ENCODE measurements around the gene NFATC1.
A peak's percentile ranks its signal among the peaks of the same experiment; 100 is the strongest.

NFATC1 gene

DNA sequence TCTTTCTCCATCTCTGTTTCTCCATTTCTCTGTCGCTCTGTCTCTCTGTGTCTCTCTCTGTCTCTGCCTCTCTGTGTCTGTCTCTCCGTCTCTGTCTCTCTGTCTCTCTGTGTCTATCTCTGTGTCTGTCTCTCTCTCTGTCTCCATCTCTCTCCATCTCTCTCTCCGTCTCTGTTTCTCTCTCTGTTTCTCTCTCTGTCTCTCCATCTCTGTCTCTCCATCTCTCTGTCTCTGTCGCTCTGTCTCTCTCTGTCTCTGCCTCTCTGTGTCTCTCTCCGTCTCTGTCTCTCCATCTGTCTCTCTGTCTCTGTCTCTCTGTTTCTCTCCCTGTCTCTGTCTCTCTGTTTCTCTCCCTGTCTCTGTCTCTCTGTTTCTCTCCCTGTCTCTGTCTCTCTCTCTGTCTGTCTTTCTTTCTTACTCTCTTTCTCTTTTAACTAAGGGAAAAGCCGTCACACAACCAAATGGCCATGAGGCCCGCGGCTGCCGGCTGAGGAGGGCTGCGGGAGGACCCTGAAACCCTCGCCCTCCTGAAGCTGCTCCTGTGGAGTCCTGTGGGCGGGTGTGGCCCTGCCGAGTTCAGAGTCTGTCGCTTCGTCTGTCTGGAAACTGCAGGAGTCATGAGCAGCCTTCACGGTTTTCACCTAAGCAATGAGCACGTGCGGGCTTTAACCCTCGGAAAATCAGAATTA lies 29.3 kb downstream of the NFATC1 start:
- no peak for DNase-seq

DNA sequence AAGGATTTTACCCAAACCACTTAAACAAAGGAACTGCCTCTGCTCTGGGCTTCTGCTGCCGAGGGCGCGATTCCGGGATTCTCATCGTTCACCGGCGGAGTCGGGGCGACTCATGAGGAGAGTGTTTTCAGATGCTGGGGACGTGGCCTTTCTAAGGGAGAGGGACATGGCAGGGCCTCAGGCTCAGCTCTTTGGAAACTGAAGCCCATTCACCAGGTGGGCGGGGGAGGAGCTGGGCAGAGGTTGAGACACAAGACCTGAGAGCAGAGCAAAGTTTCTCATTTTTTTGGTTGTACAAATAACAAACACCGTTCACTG lies 29.8 kb downstream of the NFATC1 start:
- DNase-seq, result no peak

DNA sequence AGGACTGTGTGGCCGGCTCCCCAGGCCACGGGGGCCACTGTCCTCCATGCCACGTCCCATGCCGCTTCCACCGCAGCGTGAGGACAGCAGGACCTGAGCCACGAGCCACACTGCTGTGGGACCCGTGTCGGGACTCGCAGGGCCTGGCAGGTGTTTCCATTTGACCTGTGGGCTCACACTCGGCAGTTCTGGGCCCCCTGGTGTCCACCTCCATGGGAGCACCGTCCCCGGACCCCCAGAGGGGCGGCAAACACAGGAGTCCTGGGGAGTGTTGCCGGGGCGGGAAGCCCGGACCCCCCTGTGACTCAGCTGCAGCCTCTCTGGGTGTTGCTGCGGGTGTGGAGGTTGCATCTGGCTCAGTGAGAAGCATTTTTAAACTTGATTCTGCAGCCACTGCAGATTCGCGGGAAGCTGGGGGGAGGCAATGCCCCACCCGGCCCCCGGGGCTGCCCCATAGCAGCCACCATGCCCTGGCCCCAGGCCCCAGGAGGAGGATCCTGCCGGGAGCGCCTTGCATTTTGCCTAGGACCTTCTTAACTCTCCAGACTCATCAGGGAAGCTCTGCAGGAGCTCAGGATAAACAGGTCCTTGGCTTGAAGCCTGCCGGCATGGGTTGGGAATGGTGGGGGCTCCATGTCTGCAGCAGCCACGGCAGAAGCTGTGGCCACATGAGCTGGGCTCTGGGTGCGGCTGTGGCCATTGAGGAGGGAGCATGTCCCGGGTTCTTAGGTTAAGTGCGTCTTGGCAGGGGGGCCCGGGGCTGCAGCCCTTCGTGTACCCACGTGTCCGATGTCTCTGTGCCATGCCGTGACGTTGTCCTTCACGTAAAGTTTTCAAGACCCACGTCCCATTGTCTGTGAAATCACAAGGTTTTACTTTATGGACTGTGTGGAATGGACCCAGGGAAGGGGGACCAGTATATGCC lies 30.9 kb downstream of the NFATC1 start:
- DNase-seq, result no peak

DNA sequence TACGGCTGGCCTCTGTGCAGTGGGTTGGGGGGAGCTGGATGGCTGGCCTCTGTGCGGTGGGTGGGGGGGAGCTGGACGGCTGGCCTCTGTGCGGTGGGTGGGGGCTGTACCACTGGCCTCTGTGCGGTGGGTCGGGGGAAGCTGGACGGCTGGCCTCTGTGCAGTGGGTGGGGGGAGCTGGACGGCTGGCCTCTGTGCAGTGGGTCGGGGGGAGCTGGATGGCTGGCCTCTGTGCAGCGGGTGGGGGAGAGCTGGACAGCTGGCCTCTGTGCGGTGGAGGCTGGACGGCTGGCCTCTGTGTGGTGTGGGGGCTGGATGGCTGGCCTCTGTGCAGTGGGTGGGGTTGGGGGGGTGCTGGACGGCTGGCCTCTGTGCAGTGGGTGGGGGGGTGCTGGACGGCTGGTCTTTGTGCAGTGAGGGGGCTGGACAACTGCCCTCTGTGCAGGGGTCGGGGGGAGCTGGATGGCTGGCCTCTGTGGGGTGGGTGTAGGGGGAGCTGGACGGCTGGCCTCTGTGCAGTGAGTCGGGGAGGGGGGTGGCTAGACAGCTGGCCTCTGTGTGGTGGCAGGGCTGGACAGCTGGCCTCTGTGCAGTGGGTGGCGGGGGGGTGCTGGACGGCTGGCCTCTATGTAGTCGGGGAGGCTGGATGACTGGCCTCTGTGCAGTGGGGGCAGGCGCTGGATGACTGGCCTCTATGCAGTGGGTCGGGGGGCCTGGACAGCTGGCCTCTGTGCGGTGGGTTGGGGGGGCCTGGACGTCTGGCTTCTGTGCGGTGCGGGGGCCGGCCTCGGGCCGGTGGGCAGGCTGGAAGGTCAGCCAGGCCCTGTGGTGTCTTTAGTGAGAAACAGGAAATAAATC lies 31.9 kb downstream of the NFATC1 start:
- DNase-seq, result no peak

GRCh38 chr18:79428287-79428686 lies 32.6 kb downstream of the NFATC1 start:
- DNase-seq, result no peak

- no peak for DNase-seq
Observed at GRCh38 chr18:79429381-79429780, 33.7 kb downstream of the NFATC1 start.

DNA sequence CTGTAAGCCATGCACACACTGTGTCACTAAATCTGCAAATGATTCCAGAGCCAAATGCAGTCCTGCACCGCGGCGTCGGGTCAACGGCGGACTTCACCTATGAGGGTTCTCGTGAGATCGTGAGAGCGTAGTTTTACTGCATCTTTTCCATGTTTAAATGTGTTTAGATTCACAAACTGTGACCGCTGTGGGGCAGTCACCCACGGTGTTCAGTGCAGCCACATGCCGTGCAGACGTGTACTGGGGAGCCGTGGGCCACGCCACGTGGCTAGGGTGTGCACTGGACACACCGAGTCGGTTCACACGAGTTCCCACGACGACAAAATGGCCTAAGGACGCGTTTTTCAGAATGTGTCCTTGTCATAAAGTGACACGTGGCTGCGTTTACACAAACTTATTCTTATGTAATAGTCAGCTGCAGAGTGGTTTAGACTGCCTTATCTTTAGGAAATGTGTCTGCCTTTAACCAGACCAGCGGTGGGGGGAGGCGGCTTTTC lies 34.1 kb downstream of the NFATC1 start:
- DNase-seq, result no peak

DNA sequence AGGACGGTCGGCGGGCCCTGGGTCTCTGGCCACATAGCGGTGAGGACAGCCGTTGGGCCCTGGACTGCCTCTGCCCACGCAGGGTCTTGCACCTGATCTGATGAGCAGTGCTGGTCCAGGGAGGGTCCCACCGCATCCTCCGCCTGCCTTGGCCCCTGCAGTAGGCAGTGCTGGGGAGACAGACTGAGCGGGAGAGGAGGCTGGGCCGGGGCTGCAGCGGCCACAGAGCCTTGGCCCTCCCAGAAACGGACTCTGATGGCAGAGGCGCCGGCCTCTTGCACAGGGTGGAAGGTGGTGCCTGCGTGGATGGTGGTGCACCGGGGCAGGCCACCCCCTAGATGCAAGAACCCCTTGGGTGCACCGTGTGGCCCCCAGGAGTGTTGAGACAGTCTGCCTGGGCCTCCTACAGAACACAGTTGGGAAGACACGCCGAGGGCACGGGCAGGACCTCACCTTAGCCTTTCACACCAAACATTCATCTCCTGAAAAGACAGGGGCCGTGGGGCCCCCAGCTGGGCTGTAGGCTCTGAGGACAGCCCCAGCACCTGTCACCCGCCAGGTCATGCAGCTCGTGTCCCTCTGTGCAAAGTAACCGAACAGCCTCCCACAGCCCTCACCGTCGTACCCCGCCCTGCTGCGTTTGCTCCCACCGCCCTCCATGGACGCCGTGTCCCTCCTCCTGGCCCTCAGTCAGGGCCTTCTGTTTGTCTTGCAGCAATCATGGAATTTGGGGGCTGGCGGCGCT lies 36.8 kb downstream of the NFATC1 start:
- DNase-seq, result no peak

DNA sequence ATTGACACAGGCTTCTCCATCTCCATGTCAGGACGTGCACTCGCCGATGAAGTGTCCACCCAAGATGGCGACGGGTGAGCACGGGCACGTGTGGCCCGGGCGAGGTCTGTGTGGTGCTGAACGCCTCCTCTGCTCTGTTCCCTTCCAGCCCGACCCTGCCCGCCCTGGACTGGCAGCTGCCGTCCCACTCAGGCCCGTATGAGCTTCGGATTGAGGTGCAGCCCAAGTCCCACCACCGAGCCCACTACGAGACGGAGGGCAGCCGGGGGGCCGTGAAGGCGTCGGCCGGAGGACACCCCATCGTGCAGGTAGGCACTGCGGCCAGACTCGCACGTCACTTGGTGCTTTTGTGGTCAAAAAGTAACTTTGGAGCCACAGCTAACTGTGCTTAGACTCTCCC lies 37.7 kb downstream of the NFATC1 start:
- DNase-seq, result no peak

DNA sequence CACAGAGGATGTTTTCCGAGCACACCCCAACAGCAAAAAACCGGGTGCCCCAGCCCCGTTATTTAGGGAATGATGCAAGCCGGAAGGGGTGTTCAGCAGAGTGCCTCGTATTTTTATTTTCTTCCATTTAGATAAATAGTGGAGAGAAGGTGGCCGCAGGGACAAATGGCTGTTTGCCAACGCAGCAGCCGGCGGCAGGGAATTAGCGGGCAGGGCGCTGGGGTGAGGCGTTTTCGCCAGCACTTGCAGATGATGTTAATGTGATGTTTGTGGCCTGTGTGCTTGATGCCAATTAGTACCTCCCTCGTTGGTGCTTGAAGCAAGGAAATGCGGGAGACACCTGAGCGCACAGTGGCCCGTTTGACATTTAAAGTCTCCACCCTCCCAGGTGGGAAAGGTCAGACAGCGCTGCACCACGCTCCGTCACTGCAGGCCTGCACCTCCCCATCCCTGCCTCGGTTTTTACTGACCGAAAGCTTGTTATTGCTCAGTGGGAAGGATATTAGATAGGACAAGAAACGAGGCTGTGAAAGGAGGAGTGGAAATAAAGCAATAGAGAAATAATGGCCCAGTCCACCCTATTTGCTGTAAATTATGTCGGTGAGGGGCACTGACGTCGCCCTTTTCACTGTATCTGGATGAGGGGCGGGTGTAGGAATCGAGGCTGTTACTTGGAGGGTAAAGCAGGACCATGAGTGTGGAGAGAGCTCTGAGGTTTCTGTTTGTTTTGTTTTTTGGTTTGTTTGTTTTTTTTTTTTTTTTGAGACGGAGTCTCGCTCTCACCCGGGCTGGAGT lies 39.1 kb downstream of the NFATC1 start:
- no peak for DNase-seq

- no peak for DNase-seq
Observed at GRCh38 chr18:79436556-79437275, 41.0 kb downstream of the NFATC1 start.

DNA sequence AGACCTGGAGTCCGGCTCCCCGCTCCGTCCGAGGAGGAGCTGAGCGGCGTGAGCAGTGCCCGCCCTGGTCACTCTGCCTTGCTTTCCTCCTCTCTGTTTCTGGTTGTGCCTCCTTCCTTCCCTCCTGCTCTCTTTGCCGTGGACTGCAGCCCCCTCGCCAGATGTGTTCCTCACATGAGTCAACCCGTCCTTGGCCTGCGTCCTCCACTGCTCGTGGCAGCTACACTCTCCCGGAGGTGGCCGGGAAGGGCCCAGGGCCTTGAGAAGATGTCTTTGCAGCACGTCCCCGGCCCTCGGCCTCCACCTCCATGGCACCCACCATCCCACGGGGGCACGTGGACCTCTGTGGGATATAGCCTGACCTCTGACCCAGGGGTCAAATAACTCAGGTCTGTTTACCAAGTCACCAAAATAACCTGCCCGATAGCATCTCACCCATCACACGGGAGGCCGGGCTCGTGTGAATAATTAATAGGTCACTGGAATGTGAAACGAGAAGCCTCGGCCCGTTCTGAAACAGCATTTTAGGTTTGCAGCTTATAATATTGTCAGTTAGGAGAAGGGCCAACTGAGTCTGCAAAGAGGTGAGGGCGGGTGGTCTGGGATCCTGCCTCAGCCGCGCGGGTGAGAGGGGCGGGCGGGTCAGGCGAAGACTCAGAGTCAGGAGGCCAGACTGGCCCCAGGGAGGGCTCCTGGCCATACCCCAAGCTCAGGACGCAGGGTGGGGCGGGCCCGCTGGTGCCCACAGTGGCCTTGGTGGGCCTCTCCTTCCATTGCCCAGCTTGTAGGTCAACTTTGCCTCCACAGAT lies 42.6 kb downstream of the NFATC1 start:
- DNase-seq, result no peak

GRCh38 chr18:79438898-79439627 lies 43.3 kb downstream of the NFATC1 start:
- DNase-seq, result peak; percentile 52

GRCh38 chr18:79439628-79440023 lies 43.9 kb downstream of the NFATC1 start:
- DNase-seq, result no peak

DNA sequence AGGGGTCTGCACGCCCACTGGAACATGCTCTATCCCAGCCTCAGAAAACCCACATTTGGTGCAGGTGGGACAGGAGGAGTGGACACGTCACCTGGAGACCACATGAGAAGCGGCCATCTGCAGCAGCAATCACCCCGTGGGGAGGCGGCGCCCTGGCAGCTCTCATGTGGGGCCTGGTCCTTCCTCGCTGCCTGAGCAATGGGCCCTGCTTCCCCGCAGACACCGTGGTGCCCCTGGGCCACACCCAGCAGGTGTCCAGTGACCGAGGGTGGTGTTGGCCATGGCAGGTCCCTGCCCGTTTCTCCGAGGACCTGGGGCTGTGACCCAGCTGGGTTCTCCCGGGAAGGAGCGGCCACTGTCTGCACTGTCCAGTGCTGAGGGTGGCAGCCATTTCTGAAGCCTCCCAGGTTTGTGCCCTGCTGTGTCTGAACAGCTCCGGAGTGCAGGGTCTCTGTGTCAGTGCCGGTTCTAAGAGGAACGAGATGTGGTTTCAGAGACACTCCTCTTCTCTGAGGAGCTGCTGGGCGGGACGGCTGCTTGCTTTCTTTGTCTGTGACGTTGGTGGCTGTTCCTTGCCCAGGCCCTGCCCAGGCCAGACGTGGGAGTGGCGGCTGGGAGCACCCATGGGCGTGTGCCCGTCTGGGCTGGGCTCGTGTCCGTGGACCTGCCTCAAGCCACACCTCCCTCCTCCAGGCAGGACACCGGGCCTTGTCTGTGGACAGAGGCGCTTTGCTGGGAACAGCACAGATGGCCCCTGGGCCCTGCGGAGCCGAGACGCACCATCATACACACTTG lies 44.8 kb downstream of the NFATC1 start:
- no peak for DNase-seq

- no peak for DNase-seq
Observed at GRCh38 chr18:79441420-79441819, 45.7 kb downstream of the NFATC1 start.

DNA sequence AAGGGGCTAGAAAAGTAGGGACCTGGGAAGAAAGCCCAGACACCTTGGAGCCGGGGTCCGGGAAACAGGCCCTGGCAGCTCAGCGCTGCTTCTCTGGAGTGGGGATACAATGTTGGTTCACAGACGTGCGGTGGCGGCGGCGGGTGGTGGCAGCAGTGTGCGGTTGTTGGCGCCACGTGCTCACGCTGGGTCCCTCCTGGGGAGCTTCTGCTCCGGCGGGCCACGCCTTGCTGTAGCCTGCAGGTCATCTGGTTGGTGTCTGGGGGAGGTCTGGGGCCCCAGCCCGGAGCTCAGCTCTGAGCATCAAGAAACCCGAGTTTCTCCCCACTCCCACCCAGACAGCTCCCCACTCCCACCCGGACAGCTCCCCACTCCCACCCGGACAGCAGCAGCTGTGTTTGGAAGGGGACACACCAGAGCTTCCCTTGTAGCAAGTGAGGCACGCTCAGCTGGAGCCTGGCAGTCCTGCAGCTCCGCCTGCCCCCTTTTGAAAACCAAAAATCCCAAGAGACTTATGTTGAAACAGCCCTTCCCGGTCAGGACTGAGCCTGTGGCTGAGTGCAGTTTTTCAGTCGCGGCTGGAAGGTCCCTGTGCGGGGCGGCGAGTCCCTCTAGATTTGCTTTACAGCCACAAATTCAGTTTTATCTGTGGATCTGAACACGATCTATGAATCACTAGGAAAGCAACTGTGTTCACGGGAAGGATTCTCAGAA lies 46.9 kb downstream of the NFATC1 start:
- DNase-seq, result no peak

DNA sequence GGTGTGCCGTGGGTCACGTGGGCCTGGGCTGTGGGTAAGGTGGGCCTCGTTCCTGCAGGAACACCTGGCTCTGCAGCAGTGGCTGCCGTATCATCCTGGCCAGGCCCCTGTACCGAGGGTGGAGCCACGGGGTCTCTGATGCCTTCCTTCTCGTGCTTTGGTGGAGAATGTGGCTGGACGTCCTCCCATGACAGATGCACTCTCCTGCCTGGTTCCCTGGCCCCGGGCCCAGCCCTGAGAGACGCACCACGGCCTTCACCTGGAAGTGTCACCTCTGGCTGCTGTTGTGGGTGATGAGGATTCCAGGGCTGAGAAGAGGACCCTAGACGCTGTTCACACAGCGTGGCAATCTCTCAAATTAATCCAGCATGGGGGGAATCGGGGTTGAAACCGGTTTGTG lies 49.5 kb downstream of the NFATC1 start:
- no peak for DNase-seq

Measured in activated CD4-positive, alpha-beta T cell treated with anti-CD3 and anti-CD28 coated beads for 48 hours (primary cell).